H9 (cell line): ENCODE data around the gene ZNF217. TPM values are rescaled to one million over a fixed set of nuclear protein-coding genes. Genes with fewer than 3 reads are reported as not detected.
A peak's percentile ranks its signal among the peaks of the same experiment; 100 is the strongest.
"Not testable (repeated sequence)": the region's sequence is repeated elsewhere in the genome, so short reads cannot be mapped to it uniquely, and the experiment has no call there.

Experiments
- DNase-seq: peaks from one replicate; pipeline ENCODE4 v3.0.0-alpha.2; 2017
- H2AFZ ChIP-seq: one replicate; pipeline ENCODE4 v1.6.1; 2013; ENCODE audit warnings: mild to moderate bottlenecking, low read length, control low read depth, moderate library complexity
- H2AK5ac ChIP-seq: 2 replicates; pipeline ENCODE4 v1.6.1; 2013; ENCODE audit warnings: low read length, control low read depth, mixed read lengths; ENCODE audit not compliant: insufficient read length
- H2BK120ac ChIP-seq: one replicate; pipeline ENCODE4 v1.6.1; 2013; ENCODE audit warnings: low read depth, mild to moderate bottlenecking, low read length, control low read depth, inconsistent platforms; ENCODE audit not compliant: poor library complexity, severe bottlenecking
- H2BK12ac ChIP-seq: 2 replicates; pipeline ENCODE4 v1.6.1; 2013; ENCODE audit warnings: low read length, control low read depth, mixed read lengths, low read depth; ENCODE audit not compliant: insufficient read length
- H2BK15ac ChIP-seq: 2 replicates; pipeline ENCODE4 v1.6.1; 2013; ENCODE audit warnings: low read depth, low read length, control low read depth
- H2BK20ac ChIP-seq: one replicate; pipeline ENCODE4 v1.6.1; 2013; ENCODE audit warnings: low read depth, mild to moderate bottlenecking, low read length, control low read depth, inconsistent platforms; ENCODE audit not compliant: poor library complexity, severe bottlenecking
- H2BK5ac ChIP-seq: 2 replicates; pipeline ENCODE4 v1.6.1; 2013; ENCODE audit warnings: low read length, control low read depth, mixed read lengths; ENCODE audit not compliant: insufficient read length
- H3K14ac ChIP-seq: 2 replicates; pipeline ENCODE4 v1.6.1; 2013; ENCODE audit warnings: low read length, control low read depth; ENCODE audit not compliant: insufficient read depth
- H3K18ac ChIP-seq: 2 replicates; pipeline ENCODE4 v1.6.1; 2013; ENCODE audit warnings: low read depth, mild to moderate bottlenecking, mixed read lengths, low read length, control low read depth; ENCODE audit not compliant: insufficient read length
- H3K23ac ChIP-seq: 2 replicates; pipeline ENCODE4 v1.6.1; 2013; ENCODE audit warnings: low read length, control low read depth, mixed read lengths, low read depth; ENCODE audit not compliant: insufficient read length
- H3K23me2 ChIP-seq: 2 replicates; pipeline ENCODE4 v1.6.1; 2013; ENCODE audit warnings: low read depth, mild to moderate bottlenecking, mixed read lengths, low read length, control low read depth; ENCODE audit not compliant: insufficient read length, poor library complexity, severe bottlenecking
- H3K27ac ChIP-seq: 2 replicates; pipeline ENCODE4 v1.5.1; 2013; ENCODE audit warnings: low read length, control low read depth, mixed read lengths, low read depth; ENCODE audit not compliant: insufficient read length
- H3K27me3 ChIP-seq: 2 replicates; pipeline ENCODE4 v1.6.1; 2013; ENCODE audit warnings: low read length, control low read depth, inconsistent platforms; ENCODE audit not compliant: insufficient read depth
- H3K4ac ChIP-seq: 2 replicates; pipeline ENCODE4 v1.6.1; 2013; ENCODE audit warnings: low read depth, mild to moderate bottlenecking, control low read depth, inconsistent platforms, low read length, moderate library complexity
- H3K4me1 ChIP-seq: 2 replicates; pipeline ENCODE4 v1.6.1; 2013; ENCODE audit warnings: low read length, control low read depth, inconsistent platforms; ENCODE audit not compliant: insufficient read depth
- H3K4me2 ChIP-seq: 2 replicates; pipeline ENCODE4 v1.6.1; 2013; ENCODE audit warnings: low read length, control low read depth, mixed read lengths; ENCODE audit not compliant: insufficient read length, insufficient read depth
- H3K56ac ChIP-seq: 2 replicates; pipeline ENCODE4 v1.6.1; 2013; ENCODE audit warnings: low read depth, mild to moderate bottlenecking, mixed read lengths, low read length, control low read depth; ENCODE audit not compliant: insufficient read length
- H3K79me1 ChIP-seq: 2 replicates; pipeline ENCODE4 v1.6.1; 2013; ENCODE audit warnings: low read depth, mild to moderate bottlenecking, moderate library complexity, low read length, control low read depth, inconsistent platforms; ENCODE audit not compliant: insufficient read depth, poor library complexity, severe bottlenecking
- H3K79me2 ChIP-seq: 2 replicates; pipeline ENCODE4 v1.6.1; 2013; ENCODE audit warnings: low read length, control low read depth, inconsistent platforms; ENCODE audit not compliant: insufficient read depth
- H3K9ac ChIP-seq: 2 replicates; pipeline ENCODE4 v1.6.1; 2013; ENCODE audit warnings: low read length, control low read depth, mixed read lengths; ENCODE audit not compliant: insufficient read length; ENCODE audit errors: extremely low read depth
- H3K9me3 ChIP-seq: one replicate; pipeline ENCODE4 v1.6.1; 2013; ENCODE audit warnings: low read depth, low read length, inconsistent platforms; ENCODE audit not compliant: control insufficient read depth
- H3T11ph ChIP-seq: one replicate; pipeline ENCODE4 v1.6.1; 2013; ENCODE audit warnings: mild to moderate bottlenecking, low read length, control low read depth, inconsistent platforms
- H4K20me1 ChIP-seq: one replicate; pipeline ENCODE4 v1.6.1; 2013; ENCODE audit not compliant: control insufficient read depth, insufficient read length, insufficient read depth
- H4K5ac ChIP-seq: 2 replicates; pipeline ENCODE4 v1.6.1; 2013; ENCODE audit warnings: low read depth, mild to moderate bottlenecking, mixed read lengths, low read length, control low read depth; ENCODE audit not compliant: insufficient read length
- H4K8ac ChIP-seq: replicated peaks from 2 replicates; pipeline ENCODE4 v1.6.1; 2013; ENCODE audit warnings: low read length, control low read depth, mixed read lengths, low read depth; ENCODE audit not compliant: insufficient read length
- H4K91ac ChIP-seq: 2 replicates; pipeline ENCODE4 v1.6.1; 2013; ENCODE audit warnings: low read depth, mild to moderate bottlenecking, moderate library complexity, mixed read lengths, low read length, control low read depth; ENCODE audit not compliant: insufficient read length
- H3K27ac Mint-ChIP-seq, 3 experiments: 2 replicates in 2 of 3; 3 replicates in 1 of 3; pipeline ENCODE4 v1.8.0; 2020 to 2021; ENCODE audit warnings: mixed read lengths in 3 of 3, mild to moderate bottlenecking in 1 of 3, moderate library complexity in 1 of 3
- H3K27me3 Mint-ChIP-seq: 2 replicates; pipeline ENCODE4 v1.8.0; 2021; ENCODE audit warnings: low read depth, mild to moderate bottlenecking, moderate library complexity, mixed read lengths
- H3K36me3 Mint-ChIP-seq, 3 experiments: 2 replicates in 2 of 3; 3 replicates in 1 of 3; pipeline ENCODE4 v1.8.0; 2020 to 2021; ENCODE audit warnings: low read depth in 3 of 3, mixed read lengths in 3 of 3; ENCODE audit not compliant: insufficient read depth in 1 of 3
- H3K4me1 Mint-ChIP-seq, 2 experiments: 2 replicates each; pipeline ENCODE4 v1.8.0; 2020; ENCODE audit warnings: mixed read lengths in 2 of 2
- H3K4me3 Mint-ChIP-seq, 2 experiments: 2 replicates in 1 of 2; 3 replicates in 1 of 2; pipeline ENCODE4 v1.8.0; 2020 to 2021; ENCODE audit warnings: mild to moderate bottlenecking in 2 of 2, mixed read lengths in 2 of 2, moderate library complexity in 1 of 2
- H3K9me3 Mint-ChIP-seq, 2 experiments: 2 replicates in 1 of 2; 3 replicates in 1 of 2; pipeline ENCODE4 v1.8.0; 2020; ENCODE audit warnings: mild to moderate bottlenecking in 2 of 2, mixed read lengths in 2 of 2, moderate library complexity in 1 of 2
- CTCF ChIP-seq: fragments of 200-600 bp; sonication (generic); conservative IDR thresholded peaks from 3 replicates; pipeline ENCODE4 v1.8.0; 2021; ENCODE audit warnings: antibody characterized with exemption, mild to moderate bottlenecking
- WGBS: extraction: QIAGEN DNeasy Blood & Tissue Kit; methylation state at CpG from one replicate; pipeline ENCODE4 v1.1.7; 2013; ENCODE audit warnings: missing lambda C conversion rate, low lambda C conversion rate, mixed read lengths; ENCODE audit not compliant: insufficient read length; ENCODE audit errors: extremely low coverage; 5-methylcytosine and 5-hydroxymethylcytosine counted together
- total RNA-seq: library from RNA; stranded (reverse); gene quantifications from 2 replicates; pipeline ENCODE4 v1.2.1, GENCODE V29; 2021

ZNF217 gene
- total RNA-seq, 1 experiment from 2014 or later, result 82.8 TPM

DNA sequence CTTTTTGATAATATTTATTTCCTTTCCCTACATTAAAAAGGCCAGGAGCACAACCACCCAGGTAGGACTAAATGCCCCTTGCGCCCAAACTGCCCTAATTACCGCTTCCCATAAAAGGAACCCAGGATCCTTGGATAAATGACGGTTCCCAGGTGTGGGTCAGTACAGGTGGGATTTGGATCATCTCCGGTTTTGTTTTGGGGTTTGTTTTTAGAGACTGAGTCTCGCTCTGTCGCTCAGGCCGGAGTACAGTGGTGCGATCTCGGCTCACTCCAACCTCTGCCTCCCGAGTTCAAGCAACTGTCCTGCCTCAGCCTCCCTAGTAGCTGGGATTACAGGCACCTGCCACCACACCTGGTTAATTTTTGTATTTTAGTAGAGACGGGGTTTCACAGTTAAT lies 28.4 kb downstream of the ZNF217 start:
- Histone ChIP-seq H4K5ac (no peak overlapping the region), H3K23me2 (no peaks in the 10 kb centered on the region), H2BK20ac (no peak overlapping the region), H3K79me2 (peaks cover 3% of the 10 kb centered on the region; the same call in 1 of the 2 replicates), H3K9me3 (no peaks in the 10 kb centered on the region), H3K14ac (no peak overlapping the region), H3K9ac (no peak overlapping the region), H4K8ac (no peak overlapping the region), H4K20me1 (no peaks in the 10 kb centered on the region), H2AK5ac (no peak overlapping the region), H2BK5ac (no peak overlapping the region), H2AFZ (no peak overlapping the region), H3K4ac (no peak overlapping the region), H3K4me2 (no peak overlapping the region), H3K56ac (no peak overlapping the region), H2BK120ac (no peak overlapping the region), H3K4me1 (no peaks in the 10 kb centered on the region; the same call in 1 of the 2 replicates), H4K91ac (no peak overlapping the region), H3K23ac (no peak overlapping the region), H3K18ac (no peak overlapping the region), H2BK15ac (no peak overlapping the region), H3T11ph (no peak overlapping the region), H2BK12ac (no peak overlapping the region), H3K27me3 (no peaks in the 10 kb centered on the region), H3K79me1 (no peaks in the 10 kb centered on the region), H3K27ac (no peak overlapping the region)
- TF ChIP-seq CTCF, result no peak
- peak; percentile 3 for DNase-seq
- no peaks in the 10 kb centered on the region for H3K27me3 Mint-ChIP-seq
- WGBS, result no CpG with 5 or more reads among the region's 11 CpGs
- no peaks in the 10 kb centered on the region for H3K9me3 Mint-ChIP-seq
- H3K27ac Mint-ChIP-seq, result peak overlapping the region in 2 of 3 experiments; percentile 70 to 90; a peak in 3 of 7 replicates
- peaks cover 5 to 6% of the 10 kb centered on the region in 2 experiments for H3K4me1 Mint-ChIP-seq
- no peak overlapping the region for H3K4me3 Mint-ChIP-seq
- peaks cover 32 to 64% (median 55%) of the 10 kb centered on the region in 3 experiments for H3K36me3 Mint-ChIP-seq

DNA sequence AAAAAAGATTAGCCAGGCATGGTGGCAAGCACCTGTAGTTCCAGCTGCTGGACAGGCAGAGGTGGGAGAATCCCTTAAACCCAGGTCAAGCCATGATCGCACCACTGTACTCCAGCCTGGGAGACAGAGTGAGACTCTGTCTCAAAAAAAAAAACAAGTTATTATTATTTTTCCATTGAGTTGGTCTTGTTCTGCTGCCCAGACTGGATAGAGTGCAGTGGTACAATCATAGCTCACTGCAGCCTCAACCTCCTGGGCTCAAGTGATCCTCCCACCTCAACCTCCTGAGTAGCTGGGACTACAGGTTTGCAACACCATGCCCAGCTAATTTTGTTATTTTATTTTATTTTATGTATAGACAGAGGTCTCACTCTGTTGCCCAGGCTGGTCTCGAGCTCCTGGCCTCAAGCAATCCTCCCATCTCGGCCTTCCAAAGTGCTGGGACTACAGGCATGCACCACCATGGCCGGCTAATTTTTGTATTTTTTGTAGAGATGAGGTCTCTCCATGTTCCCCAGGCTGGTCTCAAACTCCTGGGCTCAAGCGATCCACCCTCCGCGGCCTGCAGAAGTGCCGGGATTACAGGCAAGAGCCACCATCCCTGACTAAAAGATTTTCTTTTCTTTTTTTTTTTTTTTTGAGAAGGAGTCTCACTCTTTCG lies 31.4 kb downstream of the ZNF217 start:
- not testable (repeated sequence) for H3K27ac Mint-ChIP-seq

More for the DNA sequence above, 31.4 kb downstream of the ZNF217 start:
- no CpG with 5 or more reads among the region's 9 CpGs for WGBS
- not testable (repeated sequence) for H4K8ac ChIP-seq, H3K27me3 Mint-ChIP-seq, H3T11ph ChIP-seq, H3K79me2 ChIP-seq, H3K79me1 ChIP-seq, H3K4me1 Mint-ChIP-seq, H3K27ac ChIP-seq, H4K91ac ChIP-seq, H3K56ac ChIP-seq, H3K27me3 ChIP-seq, H2AFZ ChIP-seq, H2BK15ac ChIP-seq, H3K14ac ChIP-seq, H4K20me1 ChIP-seq, H3K4ac ChIP-seq, H2BK20ac ChIP-seq, H3K9me3 Mint-ChIP-seq, H3K18ac ChIP-seq, H3K9ac ChIP-seq, H3K4me3 Mint-ChIP-seq, H2AK5ac ChIP-seq, H3K9me3 ChIP-seq, H3K23me2 ChIP-seq, DNase-seq, H2BK120ac ChIP-seq, H3K4me2 ChIP-seq, H4K5ac ChIP-seq, H3K23ac ChIP-seq, H3K4me1 ChIP-seq, H2BK12ac ChIP-seq, H2BK5ac ChIP-seq
- peaks cover 14 to 48% (median 35%) of the 10 kb centered on the region in 3 experiments; a peak in 6 of 7 replicates for H3K36me3 Mint-ChIP-seq
